ENCODE data around the gene ARHGAP18.

Gene ARHGAP18

GRCh38 chr6:129662980-129663431 lies 47.0 kb downstream of the ARHGAP18 start:
- Histone ChIP-seq H2AFZ (ENCODE audit: insufficient read depth, low read length, poor library complexity) (no peak overlapping the region), H3K79me2 (ENCODE audit: control insufficient read depth, insufficient read depth, low read length, poor library complexity) (no peaks in the 10 kb centered on the region)
- WGBS (ENCODE audit: extremely low coverage, insufficient coverage, insufficient read length) = no CpG with 5 or more reads among the region's 4 CpGs

GRCh38 chr6:129662406-129662766 lies 47.6 kb downstream of the ARHGAP18 start:
- Histone ChIP-seq H4K8ac (ENCODE audit: low read depth, low read length) (no peak overlapping the region), H3K27ac (ENCODE audit: low read depth, low read length) (no peak overlapping the region), H3K36me3 (ENCODE audit: control insufficient read depth in 1 of 2, insufficient read depth in 2 of 2, low read length in 2 of 2) (no peaks in the 10 kb centered on the region), H2AK5ac (ENCODE audit: low read length) (no peak overlapping the region), H3K14ac (ENCODE audit: low read length) (no peak overlapping the region), H2AFZ (ENCODE audit: insufficient read depth, low read length, poor library complexity) (no peak overlapping the region), H4K91ac (ENCODE audit: low read depth, low read length) (no peak overlapping the region), H2BK12ac (ENCODE audit: low read length) (no peak overlapping the region), H3K27me3 (ENCODE audit: insufficient read depth, low read length) (no peaks in the 10 kb centered on the region), H2BK5ac (ENCODE audit: low read depth, low read length, poor library complexity) (no peak overlapping the region), H3K23ac (ENCODE audit: low read length) (no peak overlapping the region), H4K12ac (ENCODE audit: low read depth, low read length) (no peak overlapping the region), H3K79me2 (ENCODE audit: control insufficient read depth, insufficient read depth, low read length, poor library complexity) (no peaks in the 10 kb centered on the region), H3K79me1 (ENCODE audit: low read length) (peaks cover 2% of the 10 kb centered on the region), H3K4ac (ENCODE audit: low read depth, low read length) (no peak overlapping the region), H3K9me3 (ENCODE audit: insufficient read depth, low read depth, low read length) (no peaks in the 10 kb centered on the region), H2BK120ac (ENCODE audit: insufficient read depth, low read length, poor library complexity) (no peak overlapping the region), H3K4me1 (ENCODE audit: control insufficient read depth in 1 of 2, insufficient read depth in 2 of 2, low read length in 2 of 2) (peaks cover 6 to 8% of the 10 kb centered on the region in 2 experiments), H3K4me2 (ENCODE audit: low read length) (no peak overlapping the region), H3K4me3 (ENCODE audit: low read depth, low read length) (no peak overlapping the region), H3K18ac (ENCODE audit: low read length) (no peak overlapping the region), H3K9ac (ENCODE audit: low read length) (no peak overlapping the region)
- no CpG with 5 or more reads among the region's 2 CpGs for WGBS (ENCODE audit: extremely low coverage, insufficient coverage, insufficient read length)
- DNase-seq = no peak

More at GRCh38 chr6:129662980-129663431, 47.0 kb downstream of the ARHGAP18 start:
- H3K27ac ChIP-seq (ENCODE audit: low read depth, low read length) = no peak overlapping the region
- H3K9ac ChIP-seq (ENCODE audit: low read length) = no peak overlapping the region
- no peak overlapping the region for H4K91ac ChIP-seq (ENCODE audit: low read depth, low read length)
- H3K27me3 ChIP-seq (ENCODE audit: insufficient read depth, low read length) = no peaks in the 10 kb centered on the region
- H2BK120ac ChIP-seq (ENCODE audit: insufficient read depth, low read length, poor library complexity) = no peak overlapping the region
- H3K36me3 ChIP-seq (ENCODE audit: control insufficient read depth in 1 of 2, insufficient read depth in 2 of 2, low read length in 2 of 2) = no peaks in the 10 kb centered on the region
- no peak overlapping the region for H3K14ac ChIP-seq (ENCODE audit: low read length)
- no peaks in the 10 kb centered on the region for H3K9me3 ChIP-seq (ENCODE audit: insufficient read depth, low read depth, low read length)
- no peak overlapping the region for H2AK5ac ChIP-seq (ENCODE audit: low read length)
- H4K12ac ChIP-seq (ENCODE audit: low read depth, low read length) = no peak overlapping the region
- no peak overlapping the region for H2BK5ac ChIP-seq (ENCODE audit: low read depth, low read length, poor library complexity)
- H3K23ac ChIP-seq (ENCODE audit: low read length) = no peak overlapping the region
- peaks cover 6 to 8% of the 10 kb centered on the region in 2 experiments for H3K4me1 ChIP-seq (ENCODE audit: control insufficient read depth in 1 of 2, insufficient read depth in 2 of 2, low read length in 2 of 2)
- peaks cover 2% of the 10 kb centered on the region for H3K79me1 ChIP-seq (ENCODE audit: low read length)
- H4K8ac ChIP-seq (ENCODE audit: low read depth, low read length) = no peak overlapping the region
- DNase-seq = no peak
- H3K18ac ChIP-seq (ENCODE audit: low read length) = no peak overlapping the region
- no peak overlapping the region for H3K4me3 ChIP-seq (ENCODE audit: low read depth, low read length)
- H3K4ac ChIP-seq (ENCODE audit: low read depth, low read length) = no peak overlapping the region
- no peak overlapping the region for H2BK12ac ChIP-seq (ENCODE audit: low read length)
- no peak overlapping the region for H3K4me2 ChIP-seq (ENCODE audit: low read length)

- H4K91ac ChIP-seq (ENCODE audit: low read depth, low read length) = no peak overlapping the region
- no peak overlapping the region for H3K4me2 ChIP-seq (ENCODE audit: low read length)
- H2BK12ac ChIP-seq (ENCODE audit: low read length) = peak overlapping the region; percentile 70
- no peak overlapping the region for H2BK120ac ChIP-seq (ENCODE audit: insufficient read depth, low read length, poor library complexity)
- no peak overlapping the region for H3K27ac ChIP-seq (ENCODE audit: low read depth, low read length)
- no peak overlapping the region for H3K4me3 ChIP-seq (ENCODE audit: low read depth, low read length)
- no peak overlapping the region for H3K9ac ChIP-seq (ENCODE audit: low read length)
- WGBS (ENCODE audit: extremely low coverage, insufficient coverage, insufficient read length) = no CpG with 5 or more reads among the region's 7 CpGs
- peak overlapping the region; percentile 43 for H3K14ac ChIP-seq (ENCODE audit: low read length)
- no peak overlapping the region for H4K12ac ChIP-seq (ENCODE audit: low read depth, low read length)
- H3K18ac ChIP-seq (ENCODE audit: low read length) = peak overlapping the region; percentile 58
- H2AK5ac ChIP-seq (ENCODE audit: low read length) = no peak overlapping the region
- H2BK5ac ChIP-seq (ENCODE audit: low read depth, low read length, poor library complexity) = no peak overlapping the region
- no peaks in the 10 kb centered on the region for H3K36me3 ChIP-seq (ENCODE audit: control insufficient read depth in 1 of 2, insufficient read depth in 2 of 2, low read length in 2 of 2)
- H3K4me1 ChIP-seq (ENCODE audit: control insufficient read depth in 1 of 2, insufficient read depth in 2 of 2, low read length in 2 of 2) = peaks cover 6 to 8% of the 10 kb centered on the region in 2 experiments
- DNase-seq = no peak
- no peaks in the 10 kb centered on the region for H3K27me3 ChIP-seq (ENCODE audit: insufficient read depth, low read length)
- no peak overlapping the region for H3K23ac ChIP-seq (ENCODE audit: low read length)
- no peak overlapping the region for H4K8ac ChIP-seq (ENCODE audit: low read depth, low read length)
- H3K79me1 ChIP-seq (ENCODE audit: low read length) = peaks cover 2% of the 10 kb centered on the region
- H3K4ac ChIP-seq (ENCODE audit: low read depth, low read length) = peak overlapping the region; percentile 33
- H2AFZ ChIP-seq (ENCODE audit: insufficient read depth, low read length, poor library complexity) = no peak overlapping the region
- no peaks in the 10 kb centered on the region for H3K79me2 ChIP-seq (ENCODE audit: control insufficient read depth, insufficient read depth, low read length, poor library complexity)
- no peaks in the 10 kb centered on the region for H3K9me3 ChIP-seq (ENCODE audit: insufficient read depth, low read depth, low read length)
Measured at GRCh38 chr6:129661536-129662405, 48.2 kb downstream of the ARHGAP18 start.

GRCh38 chr6:129660346-129660676 lies 49.7 kb downstream of the ARHGAP18 start:
- Histone ChIP-seq H3K79me2 (ENCODE audit: control insufficient read depth, insufficient read depth, low read length, poor library complexity) (no peaks in the 10 kb centered on the region), H2AFZ (ENCODE audit: insufficient read depth, low read length, poor library complexity) (no peak overlapping the region)
- WGBS (ENCODE audit: extremely low coverage, insufficient coverage, insufficient read length) = no CpG with 5 or more reads among the region's 2 CpGs

More at GRCh38 chr6:129660346-129660676, 49.7 kb downstream of the ARHGAP18 start:
- H3K36me3 ChIP-seq (ENCODE audit: control insufficient read depth in 1 of 2, insufficient read depth in 2 of 2, low read length in 2 of 2) = no peaks in the 10 kb centered on the region
- no peak overlapping the region for H3K9ac ChIP-seq (ENCODE audit: low read length)
- no peak overlapping the region for H3K23ac ChIP-seq (ENCODE audit: low read length)
- H3K4me3 ChIP-seq (ENCODE audit: low read depth, low read length) = no peak overlapping the region
- H4K8ac ChIP-seq (ENCODE audit: low read depth, low read length) = peak overlapping the region; percentile 47
- no peak for DNase-seq
- no peak overlapping the region for H3K4ac ChIP-seq (ENCODE audit: low read depth, low read length)
- H3K4me2 ChIP-seq (ENCODE audit: low read length) = no peak overlapping the region
- no peak overlapping the region for H2BK12ac ChIP-seq (ENCODE audit: low read length)
- no peak overlapping the region for H3K18ac ChIP-seq (ENCODE audit: low read length)
- no peaks in the 10 kb centered on the region for H3K9me3 ChIP-seq (ENCODE audit: insufficient read depth, low read depth, low read length)
- H3K79me1 ChIP-seq (ENCODE audit: low read length) = peaks cover 2% of the 10 kb centered on the region
- H3K4me1 ChIP-seq (ENCODE audit: control insufficient read depth in 1 of 2, insufficient read depth in 2 of 2, low read length in 2 of 2) = peaks cover 6 to 8% of the 10 kb centered on the region in 2 experiments
- H3K27ac ChIP-seq (ENCODE audit: low read depth, low read length) = peak overlapping the region; percentile 23
- no peak overlapping the region for H2BK120ac ChIP-seq (ENCODE audit: insufficient read depth, low read length, poor library complexity)
- no peak overlapping the region for H4K12ac ChIP-seq (ENCODE audit: low read depth, low read length)
- H2BK5ac ChIP-seq (ENCODE audit: low read depth, low read length, poor library complexity) = peak overlapping the region; percentile 19
- H4K91ac ChIP-seq (ENCODE audit: low read depth, low read length) = peak overlapping the region; percentile 59
- H3K14ac ChIP-seq (ENCODE audit: low read length) = no peak overlapping the region
- H3K27me3 ChIP-seq (ENCODE audit: insufficient read depth, low read length) = no peaks in the 10 kb centered on the region
- H2AK5ac ChIP-seq (ENCODE audit: low read length) = no peak overlapping the region

Data from trophoblast cell (in vitro differentiated cells and primary cell).